Stomach smooth muscle (tissue), 2 donors: Measurements from ENCODE around the gene PTPN4.

Experiments
- H3K27ac ChIP-seq: one replicate; pipeline ENCODE4 v1.7.0; 2013; ENCODE audit warnings: mild to moderate bottlenecking, low read length, inconsistent platforms
- H3K27me3 ChIP-seq, 2 donors: one replicate each; pipeline ENCODE4 v1.7.0; 2013; ENCODE audit warnings: low read length in 2 of 2; ENCODE audit not compliant: insufficient read depth in 2 of 2, control insufficient read depth in 1 of 2
- H3K36me3 ChIP-seq, 2 donors: one replicate each; pipeline ENCODE4 v1.7.0; 2013; ENCODE audit warnings: low read length in 2 of 2; ENCODE audit not compliant: control insufficient read depth in 2 of 2, insufficient read depth in 2 of 2
- H3K4me1 ChIP-seq: one replicate; pipeline ENCODE4 v1.7.0; 2013; ENCODE audit warnings: low read length; ENCODE audit not compliant: control insufficient read depth, insufficient read depth
- H3K4me3 ChIP-seq, 2 donors: one replicate each; pipeline ENCODE4 v1.7.0; 2013; ENCODE audit warnings: low read length in 2 of 2
- H3K9ac ChIP-seq, 2 donors: one replicate each; pipeline ENCODE4 v1.7.0; 2013; ENCODE audit warnings: low read length in 2 of 2, mild to moderate bottlenecking in 1 of 2
- H3K9me3 ChIP-seq, 2 donors: one replicate each; pipeline ENCODE4 v1.7.0; 2013; ENCODE audit warnings: low read length in 2 of 2; ENCODE audit not compliant: control insufficient read depth in 2 of 2
- donor health status: healthy.
- donor health status: Pancreatic carcinoma.

Gene PTPN4

DNA sequence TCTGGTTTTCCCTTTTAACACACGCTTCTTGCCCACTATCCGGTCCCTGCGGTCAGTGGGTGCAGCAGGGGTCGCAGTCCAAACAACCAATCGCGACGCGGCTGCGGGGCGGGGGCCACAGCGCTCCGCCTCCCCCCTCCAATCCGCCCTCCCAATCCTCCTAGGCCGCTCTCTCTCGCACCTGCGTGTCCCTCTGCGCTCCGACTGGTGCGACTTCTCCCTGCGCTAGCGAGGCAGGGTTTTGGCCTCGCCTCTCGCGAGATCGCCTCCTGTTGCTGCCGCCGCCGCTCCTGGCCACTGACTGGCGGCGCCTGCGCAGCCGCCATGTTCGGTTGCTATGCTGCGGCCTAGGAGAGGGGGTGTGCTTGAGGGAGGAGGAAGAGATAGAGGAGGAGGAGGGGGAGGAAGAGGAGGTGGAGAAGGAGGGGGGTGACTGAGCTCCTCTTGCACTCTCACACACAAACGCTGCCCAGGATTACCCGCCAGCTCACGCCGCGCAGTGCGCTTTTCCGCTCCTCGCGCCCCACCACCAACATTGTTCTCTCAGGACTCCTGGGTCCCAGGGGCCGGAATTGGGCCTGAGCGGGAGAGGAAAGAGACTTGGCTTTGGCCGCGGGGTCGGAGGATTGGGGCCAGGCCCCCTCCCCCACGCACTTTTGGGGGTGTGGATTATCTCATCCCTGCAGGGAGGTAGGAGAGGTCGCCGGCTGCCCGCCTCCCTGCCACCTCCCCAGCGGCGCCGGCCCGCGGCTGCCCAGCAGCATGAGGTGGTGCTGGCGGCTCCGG is at the start of gene PTPN4:
PTPN4 (plus strand) TSS at position 472 of the 786 bp plus-strand sequence. CDS start 49,932 bp downstream, outside the sequence.
- Histone ChIP-seq H3K27ac (peak within 1 kb of the TSS; percentile 82), H3K36me3 (no peaks in the 10 kb centered on the region), H3K27me3 (no peaks in the 10 kb centered on the region), H3K4me1 (peaks cover 6% of the 10 kb centered on the region), H3K9ac (peak within 1 kb of the TSS; percentile 85 to 92), H3K4me3 (peak within 1 kb of the TSS; percentile 88 to 94), H3K9me3 (no peaks in the 10 kb centered on the region)

GRCh38 chr2:119710281-119710680 is 49.4 kb upstream of the PTPN4 start:
- peaks cover 0 to 3% of the 10 kb centered on the region in 2 donors for H3K9me3 ChIP-seq
- no peaks in the 10 kb centered on the region for H3K36me3 ChIP-seq
- no peaks in the 10 kb centered on the region for H3K27me3 ChIP-seq
- H3K9ac ChIP-seq = no peak overlapping the region
- H3K27ac ChIP-seq = no peak overlapping the region
- H3K4me1 ChIP-seq = peaks cover 20% of the 10 kb centered on the region
- H3K4me3 ChIP-seq = no peak overlapping the region

GRCh38 chr2:119711352-119711751 is 48.4 kb upstream of the PTPN4 start:
- Histone ChIP-seq H3K36me3 (no peaks in the 10 kb centered on the region), H3K9me3 (no peaks in the 10 kb centered on the region), H3K4me3 (no peak overlapping the region), H3K9ac (no peak overlapping the region), H3K27me3 (no peaks in the 10 kb centered on the region), H3K27ac (no peak overlapping the region), H3K4me1 (peaks cover 20% of the 10 kb centered on the region)

- no peaks in the 10 kb centered on the region for H3K9me3 ChIP-seq
- peaks cover 20% of the 10 kb centered on the region for H3K4me1 ChIP-seq
- no peak overlapping the region for H3K27ac ChIP-seq
- H3K9ac ChIP-seq = no peak overlapping the region
- no peak overlapping the region for H3K4me3 ChIP-seq
- H3K27me3 ChIP-seq = no peaks in the 10 kb centered on the region
- no peaks in the 10 kb centered on the region for H3K36me3 ChIP-seq
Measured at GRCh38 chr2:119712571-119712970, 47.2 kb upstream of the PTPN4 start.

- H3K4me3 ChIP-seq = no peak overlapping the region
- no peaks in the 10 kb centered on the region for H3K36me3 ChIP-seq
- no peaks in the 10 kb centered on the region for H3K27me3 ChIP-seq
- no peak overlapping the region for H3K9ac ChIP-seq
- no peak overlapping the region for H3K27ac ChIP-seq
- H3K4me1 ChIP-seq = peaks cover 20% of the 10 kb centered on the region
- H3K9me3 ChIP-seq = no peaks in the 10 kb centered on the region
Measured at GRCh38 chr2:119713819-119714490, 45.8 kb upstream of the PTPN4 start.

DNA sequence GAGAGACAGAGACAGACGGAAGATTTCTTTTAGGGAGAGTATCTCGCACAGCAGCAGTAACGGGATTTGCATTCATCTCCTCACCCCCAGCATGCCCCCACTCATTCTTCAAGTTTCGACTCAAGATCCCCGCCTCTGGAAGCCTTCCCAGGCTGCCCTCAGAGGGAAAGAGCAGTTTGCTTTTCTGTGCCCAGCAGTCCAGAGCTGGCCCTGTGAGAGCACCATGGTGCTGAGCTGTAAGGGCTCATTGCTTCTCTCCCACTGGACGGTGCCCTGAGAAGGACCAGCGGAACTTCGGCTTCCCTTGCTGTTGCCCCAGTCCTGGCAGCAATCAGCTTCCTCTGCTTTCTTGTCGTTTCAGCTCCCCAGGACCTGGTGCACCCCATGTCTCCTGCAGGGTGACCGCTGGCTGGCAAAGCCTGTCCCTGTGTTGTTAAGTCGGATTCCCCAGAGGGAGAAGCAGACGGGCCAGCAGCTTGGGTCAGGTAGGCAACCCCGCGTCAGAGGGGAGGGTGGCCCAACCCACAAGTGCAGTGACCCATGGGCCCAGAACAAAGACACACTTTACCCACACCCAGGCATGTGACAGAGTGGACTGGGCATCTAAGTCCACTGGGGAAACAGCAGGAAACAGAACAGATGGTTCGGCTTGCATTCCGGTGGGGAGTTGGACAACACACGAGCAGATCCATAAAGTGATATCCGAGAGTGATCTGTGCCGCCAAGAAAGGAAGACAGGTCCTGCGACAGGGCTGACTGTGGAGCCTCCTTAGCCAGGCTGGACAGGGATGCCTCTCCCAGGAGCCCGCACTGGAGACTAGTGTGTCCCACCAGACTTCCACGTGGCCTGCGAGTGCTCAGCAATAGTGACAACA is 44.1 kb upstream of the PTPN4 start:
- H3K4me3 ChIP-seq = no peak overlapping the region
- H3K9ac ChIP-seq = no peak overlapping the region
- peaks cover 20% of the 10 kb centered on the region for H3K4me1 ChIP-seq
- H3K27me3 ChIP-seq = no peaks in the 10 kb centered on the region
- H3K27ac ChIP-seq = no peak overlapping the region
- H3K9me3 ChIP-seq = no peaks in the 10 kb centered on the region
- no peaks in the 10 kb centered on the region for H3K36me3 ChIP-seq

DNA sequence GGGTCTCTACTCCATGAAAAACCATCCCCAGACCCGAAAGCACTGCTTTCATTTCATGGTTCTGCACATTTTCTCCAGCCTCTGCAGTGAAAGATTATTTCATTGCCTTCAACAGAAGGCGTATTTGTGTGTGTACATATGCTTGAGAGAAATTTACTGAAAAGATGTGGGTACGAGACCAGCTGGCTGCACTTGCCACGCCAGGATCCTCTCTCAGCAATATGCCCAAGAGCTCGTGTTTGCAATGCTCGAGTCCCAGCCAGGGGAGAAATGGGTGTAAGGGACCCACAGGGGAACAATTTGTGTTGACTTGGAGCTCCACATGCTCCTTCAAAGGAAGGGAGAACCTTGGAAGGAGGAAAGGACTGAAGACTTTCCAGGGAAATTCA is 43.4 kb upstream of the PTPN4 start:
- Histone ChIP-seq H3K36me3 (no peaks in the 10 kb centered on the region), H3K27ac (no peak overlapping the region), H3K9me3 (no peaks in the 10 kb centered on the region), H3K4me3 (no peak overlapping the region), H3K4me1 (peaks cover 20% of the 10 kb centered on the region), H3K27me3 (no peaks in the 10 kb centered on the region), H3K9ac (no peak overlapping the region)

GRCh38 chr2:119718501-119719260 is 41.0 kb upstream of the PTPN4 start:
- Histone ChIP-seq H3K4me1 (peaks cover 19% of the 10 kb centered on the region), H3K9ac (no peak overlapping the region)

GRCh38 chr2:119719261-119719627 is 40.5 kb upstream of the PTPN4 start:
- Histone ChIP-seq H3K9me3 (no peaks in the 10 kb centered on the region), H3K9ac (no peak overlapping the region), H3K27ac (no peak overlapping the region), H3K4me1 (peaks cover 15% of the 10 kb centered on the region), H3K27me3 (no peaks in the 10 kb centered on the region), H3K4me3 (no peak overlapping the region), H3K36me3 (no peaks in the 10 kb centered on the region)

More at GRCh38 chr2:119718501-119719260, 41.0 kb upstream of the PTPN4 start:
- H3K27ac ChIP-seq = no peak overlapping the region
- H3K9me3 ChIP-seq = no peaks in the 10 kb centered on the region
- no peak overlapping the region for H3K4me3 ChIP-seq
- H3K36me3 ChIP-seq = no peaks in the 10 kb centered on the region
- H3K27me3 ChIP-seq = no peaks in the 10 kb centered on the region

- Histone ChIP-seq H3K27me3 (no peaks in the 10 kb centered on the region), H3K27ac (no peak overlapping the region), H3K9ac (no peak overlapping the region), H3K4me1 (peaks cover 10% of the 10 kb centered on the region), H3K4me3 (no peak overlapping the region), H3K9me3 (no peaks in the 10 kb centered on the region), H3K36me3 (no peaks in the 10 kb centered on the region)
Measured at GRCh38 chr2:119721043-119721442, 38.7 kb upstream of the PTPN4 start.
